CD4-positive, alpha-beta T cell treated with Interleukin-10 for 1 hour (primary cell): ENCODE measurements around the gene SHISA5.
"Not testable (repeated sequence)": the region's sequence is repeated elsewhere in the genome, so short reads cannot be mapped to it uniquely, and the experiment has no call there.

Experiments used
- DNase-seq: peaks from one replicate; pipeline ENCODE4 v3.0.0-alpha.2; 2020

SHISA5 gene

GRCh38 chr3:48476426-48477053 lies 27.4 kb downstream of the SHISA5 start:
- no peak for DNase-seq

GRCh38 chr3:48475188-48475587 lies 28.8 kb downstream of the SHISA5 start:
- no peak for DNase-seq

GRCh38 chr3:48474619-48475018 lies 29.4 kb downstream of the SHISA5 start:
- no peak for DNase-seq

- DNase-seq: not testable (repeated sequence)
Measured at GRCh38 chr3:48474031-48474430, 29.9 kb downstream of the SHISA5 start.

GRCh38 chr3:48473617-48473952 lies 30.4 kb downstream of the SHISA5 start:
- DNase-seq: no peak

GRCh38 chr3:48472923-48473616 lies 30.9 kb downstream of the SHISA5 start:
- peak; percentile 97 for DNase-seq

GRCh38 chr3:48472673-48472922 lies 31.4 kb downstream of the SHISA5 start:
- DNase-seq: no peak

GRCh38 chr3:48470286-48470685 lies 33.7 kb downstream of the SHISA5 start:
- no peak for DNase-seq

- DNase-seq: no peak
Measured at GRCh38 chr3:48469046-48469915, 34.7 kb downstream of the SHISA5 start.

GRCh38 chr3:48468329-48468731 lies 35.6 kb downstream of the SHISA5 start:
- DNase-seq: no peak

GRCh38 chr3:48467473-48468267 lies 36.3 kb downstream of the SHISA5 start:
- no peak for DNase-seq

- DNase-seq: no peak
Measured at GRCh38 chr3:48467110-48467454, 36.9 kb downstream of the SHISA5 start.

GRCh38 chr3:48466386-48467109 lies 37.4 kb downstream of the SHISA5 start:
- DNase-seq: peak; percentile 42

- peak; percentile 83 for DNase-seq
Measured at GRCh38 chr3:48465531-48466378, 38.2 kb downstream of the SHISA5 start.

- DNase-seq: no peak
Measured at GRCh38 chr3:48465237-48465530, 38.8 kb downstream of the SHISA5 start.

GRCh38 chr3:48464713-48465221 lies 39.2 kb downstream of the SHISA5 start:
- no peak for DNase-seq

GRCh38 chr3:48463703-48464102 lies 40.3 kb downstream of the SHISA5 start:
- no peak for DNase-seq

- DNase-seq: not testable (repeated sequence)
Measured at GRCh38 chr3:48461767-48462166, 42.2 kb downstream of the SHISA5 start.

- DNase-seq: no peak
Measured at GRCh38 chr3:48460517-48460902, 43.5 kb downstream of the SHISA5 start.

GRCh38 chr3:48459773-48460516 lies 44.0 kb downstream of the SHISA5 start:
- no peak for DNase-seq

GRCh38 chr3:48459331-48459730 lies 44.6 kb downstream of the SHISA5 start:
- DNase-seq: no peak
